Neutrophil (primary cell): ENCODE measurements around the gene RORC.

Experiments used
- H3K27ac ChIP-seq: fragments of 200-600 bp; sonication (generic); 2 replicates; pipeline ENCODE4 v1.5.1; 2016; ENCODE audit warnings: mild to moderate bottlenecking, moderate library complexity
- H3K27me3 ChIP-seq: fragments of 200-600 bp; sonication (generic); 2 replicates; pipeline ENCODE4 v1.6.0; 2016; ENCODE audit warnings: mild to moderate bottlenecking
- H3K36me3 ChIP-seq: fragments of 200-600 bp; sonication (generic); 2 replicates; pipeline ENCODE4 v1.5.1; 2017
- H3K4me1 ChIP-seq, 2 experiments: fragments of 200-600 bp in 1 of 2; sonication (generic) in 1 of 2; 1 replicate in 1 of 2; 2 replicates in 1 of 2; pipeline versions ENCODE4 v1.5.1 to v1.6.1; 2013 to 2016; ENCODE audit warnings: low read depth in 1 of 2, low read length in 1 of 2, mild to moderate bottlenecking in 1 of 2, moderate library complexity in 1 of 2; ENCODE audit not compliant: control insufficient read depth in 1 of 2, insufficient read depth in 1 of 2
- H3K4me3 ChIP-seq, 2 experiments: fragments of 200-600 bp in 1 of 2; sonication (generic) in 1 of 2; 1 replicate in 1 of 2; 2 replicates in 1 of 2; pipeline ENCODE4 v1.5.1; 2013 to 2016; ENCODE audit warnings: low read depth in 1 of 2, low read length in 1 of 2, mild to moderate bottlenecking in 1 of 2, moderate library complexity in 1 of 2
- H3K9me3 ChIP-seq: fragments of 200-600 bp; sonication (generic); 2 replicates; pipeline ENCODE4 v1.5.1; 2016
- TF ChIP-seq, protein P1 (sequence below): fragments of 200-600 bp; sonication (generic); IDR thresholded peaks from 2 replicates; pipeline ENCODE4 v1.5.1; 2016; ENCODE audit warnings: antibody characterized with exemption

Gene RORC

DNA sequence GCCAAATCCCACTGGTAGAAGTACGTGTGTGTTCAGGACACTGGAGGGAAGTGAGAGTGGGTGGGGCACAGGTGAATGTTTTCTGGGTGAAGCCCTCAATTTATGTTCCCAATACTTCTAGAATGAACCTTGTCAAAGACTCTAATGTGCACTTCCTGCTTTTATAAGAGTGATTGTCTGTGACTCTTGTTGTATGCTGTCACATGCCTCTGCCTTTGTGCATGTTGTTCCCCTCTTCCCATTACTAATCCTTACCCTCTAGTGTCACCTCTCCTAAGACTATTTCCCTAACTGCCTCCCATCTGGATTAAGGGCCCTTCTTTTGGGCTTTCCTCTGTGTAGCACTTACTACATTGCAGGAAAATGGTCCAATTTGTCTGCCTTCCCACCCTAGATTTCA lies 23.8 kb downstream of the RORC start:
- no peaks in the 10 kb centered on the region for H3K9me3 ChIP-seq
- TF ChIP-seq, protein P1, sequence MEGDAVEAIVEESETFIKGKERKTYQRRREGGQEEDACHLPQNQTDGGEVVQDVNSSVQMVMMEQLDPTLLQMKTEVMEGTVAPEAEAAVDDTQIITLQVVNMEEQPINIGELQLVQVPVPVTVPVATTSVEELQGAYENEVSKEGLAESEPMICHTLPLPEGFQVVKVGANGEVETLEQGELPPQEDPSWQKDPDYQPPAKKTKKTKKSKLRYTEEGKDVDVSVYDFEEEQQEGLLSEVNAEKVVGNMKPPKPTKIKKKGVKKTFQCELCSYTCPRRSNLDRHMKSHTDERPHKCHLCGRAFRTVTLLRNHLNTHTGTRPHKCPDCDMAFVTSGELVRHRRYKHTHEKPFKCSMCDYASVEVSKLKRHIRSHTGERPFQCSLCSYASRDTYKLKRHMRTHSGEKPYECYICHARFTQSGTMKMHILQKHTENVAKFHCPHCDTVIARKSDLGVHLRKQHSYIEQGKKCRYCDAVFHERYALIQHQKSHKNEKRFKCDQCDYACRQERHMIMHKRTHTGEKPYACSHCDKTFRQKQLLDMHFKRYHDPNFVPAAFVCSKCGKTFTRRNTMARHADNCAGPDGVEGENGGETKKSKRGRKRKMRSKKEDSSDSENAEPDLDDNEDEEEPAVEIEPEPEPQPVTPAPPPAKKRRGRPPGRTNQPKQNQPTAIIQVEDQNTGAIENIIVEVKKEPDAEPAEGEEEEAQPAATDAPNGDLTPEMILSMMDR = no peak
- no peaks in the 10 kb centered on the region for H3K36me3 ChIP-seq
- no peak overlapping the region for H3K27ac ChIP-seq
- no peak overlapping the region for H3K4me3 ChIP-seq
- no peaks in the 10 kb centered on the region for H3K4me1 ChIP-seq
- peaks cover 44% of the 10 kb centered on the region for H3K27me3 ChIP-seq

DNA sequence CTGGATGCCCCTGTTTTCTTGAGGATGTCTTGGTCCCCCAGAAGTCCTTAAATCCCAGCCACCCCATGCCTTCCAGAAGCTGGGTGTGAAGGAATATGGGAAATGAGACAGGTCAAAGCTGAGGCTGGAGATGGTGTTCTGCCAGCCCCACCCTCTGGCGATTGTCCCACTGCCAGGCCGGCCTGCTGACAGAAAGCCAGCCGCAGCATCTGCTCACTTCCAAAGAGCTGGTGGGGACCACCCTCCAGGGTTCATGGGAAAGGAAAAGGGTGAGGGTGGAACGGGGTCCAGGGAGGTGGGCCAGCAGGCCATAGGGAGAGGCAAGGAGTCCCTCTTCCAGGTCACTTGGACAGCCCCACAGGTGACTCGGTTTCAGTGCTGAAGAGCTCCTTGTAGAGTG lies 24.5 kb downstream of the RORC start:
- TF ChIP-seq, protein P1 = no peak
- H3K27me3 ChIP-seq = peaks cover 51% of the 10 kb centered on the region

DNA sequence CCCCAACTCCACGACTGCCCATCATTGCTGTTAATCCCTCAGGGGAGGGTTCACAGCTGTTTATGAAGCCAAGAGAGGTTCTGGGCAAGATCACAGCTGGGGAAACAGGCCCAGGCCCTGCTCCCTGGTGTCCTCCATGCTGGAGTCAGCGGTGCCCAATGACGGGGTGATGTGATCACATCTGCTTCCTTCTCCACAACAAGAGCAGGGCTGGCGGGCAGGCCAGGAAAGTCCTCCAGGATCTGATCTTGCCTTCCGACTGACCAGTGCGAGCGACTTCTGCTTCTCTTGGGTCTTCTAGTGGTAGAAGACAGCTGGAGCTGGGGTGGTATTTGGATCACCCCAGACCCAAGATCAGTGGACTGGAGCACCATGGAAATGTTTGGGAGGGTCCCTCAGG lies 25.4 kb downstream of the RORC start:
- Histone ChIP-seq H3K27me3 (peaks cover 60% of the 10 kb centered on the region), H3K27ac (no peak overlapping the region), H3K4me1 (no peaks in the 10 kb centered on the region), H3K9me3 (no peaks in the 10 kb centered on the region), H3K4me3 (no peak overlapping the region), H3K36me3 (no peaks in the 10 kb centered on the region)
- TF ChIP-seq, protein P1 = no peak

More for the DNA sequence above, 24.5 kb downstream of the RORC start:
- Histone ChIP-seq H3K4me1 (no peaks in the 10 kb centered on the region), H3K27ac (no peak overlapping the region), H3K36me3 (no peaks in the 10 kb centered on the region), H3K4me3 (no peak overlapping the region), H3K9me3 (no peaks in the 10 kb centered on the region)

DNA sequence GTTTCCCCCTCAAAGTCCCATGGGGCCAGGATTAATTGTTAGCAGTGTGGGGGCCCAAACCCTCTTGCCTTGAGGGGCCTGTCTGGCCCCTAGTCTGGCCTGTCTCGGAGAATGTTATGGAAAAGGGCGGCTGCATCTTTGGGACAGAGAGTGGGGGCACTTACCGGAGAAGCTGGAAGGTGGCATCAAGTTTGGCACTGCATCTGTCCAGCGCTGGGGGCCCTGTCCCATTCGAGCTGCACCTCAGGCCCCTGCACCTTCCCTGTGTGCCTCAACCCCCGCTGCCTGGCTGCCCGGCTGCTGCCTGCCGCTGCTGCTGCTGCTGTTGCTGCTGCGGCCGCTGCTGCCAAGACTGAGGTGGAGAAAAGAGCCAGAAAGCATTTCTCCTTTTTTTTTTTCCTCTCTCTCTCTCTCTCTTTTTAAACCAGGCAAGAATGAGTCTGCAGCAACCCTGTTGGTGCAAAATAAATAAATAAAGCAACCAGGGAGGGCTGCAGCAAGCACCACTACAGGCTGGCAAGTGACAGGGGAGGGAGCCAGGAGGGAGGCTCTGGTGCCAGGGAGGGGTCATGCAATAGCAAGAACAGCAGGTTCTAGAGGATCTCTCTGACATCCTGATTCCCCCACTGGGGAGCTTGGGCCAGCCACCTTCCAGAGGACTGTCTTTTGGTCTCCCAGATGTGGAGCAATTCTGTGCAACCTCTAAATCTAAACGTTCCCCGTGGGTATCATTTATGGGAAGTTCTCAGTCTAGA lies 26.4 kb downstream of the RORC start, which contains the start of gene LINGO4:
TSS of gene LINGO4 (minus strand) at position 354 of the 755 bp plus-strand sequence. CDS start 2,715 bp downstream, outside the sequence.
- no peak within 1 kb of the TSS for H3K27ac ChIP-seq
- no peak within 1 kb of the TSS for H3K4me3 ChIP-seq
- H3K36me3 ChIP-seq = no peaks in the 10 kb centered on the region
- H3K4me1 ChIP-seq = no peaks in the 10 kb centered on the region
- TF ChIP-seq, protein P1 = no peak
- H3K27me3 ChIP-seq = peaks cover 70% of the 10 kb centered on the region
- H3K9me3 ChIP-seq = no peaks in the 10 kb centered on the region

DNA sequence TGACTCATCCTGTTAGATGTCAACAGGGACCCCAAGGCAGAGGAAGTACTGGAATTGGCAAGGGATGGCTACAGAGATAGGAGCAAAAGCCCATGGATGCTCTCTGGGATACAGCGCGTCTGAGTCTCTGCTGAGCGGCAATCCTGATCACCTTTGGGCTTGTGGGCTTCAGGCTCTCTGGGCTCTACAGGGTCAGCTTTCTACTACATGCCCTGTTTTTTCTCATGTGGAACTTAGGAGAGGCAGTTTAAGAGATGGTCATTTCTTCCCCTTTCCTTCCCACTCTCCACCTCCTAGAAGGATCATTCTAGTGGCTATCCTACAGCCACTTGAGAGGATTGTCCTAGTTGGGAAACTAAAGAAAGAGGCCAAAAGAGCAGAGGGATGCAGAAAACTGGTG lies 27.7 kb downstream of the RORC start:
- Histone ChIP-seq H3K27ac (no peak overlapping the region), H3K36me3 (no peaks in the 10 kb centered on the region), H3K9me3 (no peaks in the 10 kb centered on the region), H3K4me1 (no peaks in the 10 kb centered on the region), H3K27me3 (peaks cover 83% of the 10 kb centered on the region), H3K4me3 (no peak overlapping the region)
- TF ChIP-seq, protein P1 = no peak
